Measurements from ENCODE around the gene MRPL24.

Gene MRPL24

GRCh38 chr1:156692925-156693847 lies 47.7 kb downstream of the MRPL24 start (continued):
- TF ChIP-seq PRDM4 (tag by site-specific recombination; IDR thresholded peaks at IDR 0.05) (peak; percentile 99), ZNF23 (tag by site-specific recombination; IDR thresholded peaks at IDR 0.05; ENCODE audit: borderline replicate concordance) (no peak), OVOL3 (tag by site-specific recombination; IDR thresholded peaks at IDR 0.05) (no peak), EGR2 (tag by site-specific recombination; IDR thresholded peaks at IDR 0.05; ENCODE audit: low read depth) (peak; percentile 78), ZNF558 (tag by site-specific recombination; IDR thresholded peaks at IDR 0.05) (no peak), BCL11B (tag by site-specific recombination; IDR thresholded peaks at IDR 0.05; ENCODE audit: low read depth) (0 out of 2 replicates have a peak, but pooled peaks have one; percentile 34), ZNF658 (tag by site-specific recombination; IDR thresholded peaks at IDR 0.05) (no peak), ZBTB20 (tag by site-specific recombination; IDR thresholded peaks at IDR 0.05) (no peak), ZFHX2 (tag by site-specific recombination; conservative IDR thresholded peaks at IDR 0.05) (peak; percentile 76), ZNF654 (tag by site-specific recombination; IDR thresholded peaks at IDR 0.05; ENCODE audit: low read depth) (no peak), ZNF37A (tag by site-specific recombination; IDR thresholded peaks at IDR 0.05) (no peak), ZNF2 (tag by site-specific recombination; IDR thresholded peaks at IDR 0.05) (no peak), ZNF624 (tag by site-specific recombination; IDR thresholded peaks at IDR 0.05) (no peak), ZSCAN18 (tag by site-specific recombination; IDR thresholded peaks at IDR 0.05) (no peak), ZNF791 (tag by site-specific recombination; IDR thresholded peaks at IDR 0.05) (no peak), ZNF704 (tag by site-specific recombination; IDR thresholded peaks at IDR 0.05) (no peak), KLF1 (tag by site-specific recombination; IDR thresholded peaks at IDR 0.05) (peak; percentile 84), ZNF626 (tag by site-specific recombination; IDR thresholded peaks at IDR 0.05) (no peak), GLIS2 (tag by site-specific recombination; IDR thresholded peaks at IDR 0.05) (peak; percentile 59), ZNF561 (tag by site-specific recombination; IDR thresholded peaks at IDR 0.05; ENCODE audit: borderline replicate concordance) (peak; percentile 61; the same call in 1 of the 2 replicates), SP7 (tag by site-specific recombination; IDR thresholded peaks at IDR 0.05) (peak; percentile 22; the same call in 1 of the 2 replicates), SCRT1 (tag by site-specific recombination; IDR thresholded peaks at IDR 0.05; ENCODE audit: borderline replicate concordance) (no peak), ZNF404 (tag by site-specific recombination; IDR thresholded peaks at IDR 0.05) (no peak), PRDM1 (tag by site-specific recombination; IDR thresholded peaks at IDR 0.05) (peak; percentile 85), SP3 (tag by site-specific recombination; IDR thresholded peaks at IDR 0.05) (peak; percentile 82), ZFP41 (tag by site-specific recombination; IDR thresholded peaks at IDR 0.05; ENCODE audit: borderline replicate concordance) (no peak), ZNF416 (tag by site-specific recombination; IDR thresholded peaks at IDR 0.05) (no peak), ZNF549 (tag by site-specific recombination; IDR thresholded peaks at IDR 0.05) (no peak), ZNF140 (tag by site-specific recombination; IDR thresholded peaks at IDR 0.05) (no peak)
- TF ChIP-seq, protein P1, sequence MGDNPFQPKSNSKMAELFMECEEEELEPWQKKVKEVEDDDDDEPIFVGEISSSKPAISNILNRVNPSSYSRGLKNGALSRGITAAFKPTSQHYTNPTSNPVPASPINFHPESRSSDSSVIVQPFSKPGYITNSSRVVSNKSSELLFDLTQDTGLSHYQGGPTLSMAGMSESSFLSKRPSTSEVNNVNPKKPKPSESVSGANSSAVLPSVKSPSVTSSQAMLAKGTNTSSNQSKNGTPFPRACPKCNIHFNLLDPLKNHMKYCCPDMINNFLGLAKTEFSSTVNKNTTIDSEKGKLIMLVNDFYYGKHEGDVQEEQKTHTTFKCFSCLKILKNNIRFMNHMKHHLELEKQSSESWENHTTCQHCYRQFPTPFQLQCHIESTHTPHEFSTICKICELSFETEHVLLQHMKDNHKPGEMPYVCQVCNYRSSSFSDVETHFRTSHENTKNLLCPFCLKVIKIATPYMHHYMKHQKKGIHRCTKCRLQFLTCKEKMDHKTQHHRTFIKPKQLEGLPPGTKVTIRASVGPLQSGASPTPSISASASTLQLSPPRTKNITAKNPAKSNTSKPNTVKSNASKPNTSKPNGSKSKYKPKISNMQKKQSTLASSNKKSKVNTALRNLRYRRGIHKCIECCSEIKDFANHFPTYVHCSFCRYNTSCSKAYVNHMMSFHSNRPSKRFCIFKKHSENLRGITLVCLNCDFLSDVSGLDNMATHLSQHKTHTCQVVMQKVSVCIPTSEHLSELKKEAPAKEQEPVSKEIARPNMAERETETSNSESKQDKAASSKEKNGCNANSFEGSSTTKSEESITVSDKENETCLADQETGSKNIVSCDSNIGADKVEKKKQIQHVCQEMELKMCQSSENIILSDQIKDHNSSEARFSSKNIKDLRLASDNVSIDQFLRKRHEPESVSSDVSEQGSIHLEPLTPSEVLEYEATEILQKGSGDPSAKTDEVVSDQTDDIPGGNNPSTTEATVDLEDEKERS (tag by site-specific recombination; IDR thresholded peaks at IDR 0.05) = no peak
- TF ChIP-seq, protein P2, sequence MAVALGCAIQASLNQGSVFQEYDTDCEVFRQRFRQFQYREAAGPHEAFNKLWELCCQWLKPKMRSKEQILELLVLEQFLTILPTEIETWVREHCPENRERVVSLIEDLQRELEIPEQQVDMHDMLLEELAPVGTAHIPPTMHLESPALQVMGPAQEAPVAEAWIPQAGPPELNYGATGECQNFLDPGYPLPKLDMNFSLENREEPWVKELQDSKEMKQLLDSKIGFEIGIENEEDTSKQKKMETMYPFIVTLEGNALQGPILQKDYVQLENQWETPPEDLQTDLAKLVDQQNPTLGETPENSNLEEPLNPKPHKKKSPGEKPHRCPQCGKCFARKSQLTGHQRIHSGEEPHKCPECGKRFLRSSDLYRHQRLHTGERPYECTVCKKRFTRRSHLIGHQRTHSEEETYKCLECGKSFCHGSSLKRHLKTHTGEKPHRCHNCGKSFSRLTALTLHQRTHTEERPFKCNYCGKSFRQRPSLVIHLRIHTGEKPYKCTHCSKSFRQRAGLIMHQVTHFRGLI (tag by site-specific recombination; IDR thresholded peaks at IDR 0.05) = peak; percentile 100

All from HEK293 (cell line).